Smooth muscle cell (in vitro differentiated cells): ENCODE results near the gene PPP5C. TPM values are rescaled to one million over a fixed set of nuclear protein-coding genes. Genes with fewer than 3 reads are reported as not detected.

Experiments used
- DNase-seq: peaks from one replicate; lab custom pipeline; 2025; ENCODE audit not compliant: unreplicated experiment; lab: John Stamatoyannopoulos, UW
- H2AFZ ChIP-seq: fragments of 200-600 bp; sonication (generic); 2 replicates; pipeline ENCODE4 v1.6.0; 2016; ENCODE audit warnings: antibody characterized with exemption, low read depth, mild to moderate bottlenecking
- H3F3A ChIP-seq: fragments of 200-600 bp; sonication (generic); 2 replicates; pipeline ENCODE4 v1.6.0; 2017; ENCODE audit warnings: antibody characterized with exemption, low read depth
- H3K27ac ChIP-seq: fragments of 200-600 bp; sonication (generic); 2 replicates; pipeline ENCODE4 v1.5.1; 2016; ENCODE audit warnings: low read depth, mild to moderate bottlenecking
- H3K27me3 ChIP-seq: fragments of 200-600 bp; sonication (generic); 2 replicates; pipeline ENCODE4 v1.6.1; 2016; ENCODE audit warnings: low read depth, mild to moderate bottlenecking
- H3K36me3 ChIP-seq: fragments of 200-600 bp; sonication (generic); 2 replicates; pipeline ENCODE4 v1.5.1; 2016; ENCODE audit warnings: low read depth
- H3K4me1 ChIP-seq: fragments of 200-600 bp; sonication (generic); 2 replicates; pipeline ENCODE4 v1.5.1; 2016; ENCODE audit warnings: low read depth
- H3K4me2 ChIP-seq: fragments of 200-600 bp; sonication (generic); 2 replicates; pipeline ENCODE4 v1.6.0; 2016; ENCODE audit warnings: mild to moderate bottlenecking
- H3K4me3 ChIP-seq: fragments of 200-600 bp; sonication (generic); 2 replicates; pipeline ENCODE4 v1.5.1; 2016; ENCODE audit warnings: mild to moderate bottlenecking
- H3K79me2 ChIP-seq: fragments of 200-600 bp; sonication (generic); 2 replicates; pipeline ENCODE4 v1.6.0; 2016; ENCODE audit warnings: low read depth, mild to moderate bottlenecking
- H3K9ac ChIP-seq: fragments of 200-600 bp; sonication (generic); 2 replicates; pipeline ENCODE4 v1.6.0; 2016; ENCODE audit warnings: low read depth
- H3K9me3 ChIP-seq: fragments of 200-600 bp; sonication (generic); replicated peaks from 2 replicates; pipeline ENCODE4 v1.5.1; 2016; ENCODE audit warnings: low read depth
- H4K20me1 ChIP-seq: fragments of 200-600 bp; sonication (generic); 2 replicates; pipeline ENCODE4 v1.6.0; 2016; ENCODE audit warnings: low read depth
- WGBS: methylation state at CpG from one replicate; pipeline ENCODE4 v1.1.7; 2016; ENCODE audit warnings: low lambda C conversion rate; 5-methylcytosine and 5-hydroxymethylcytosine counted together
- polyA plus RNA-seq: library from polyadenylated mRNA; unstranded; fragments of >200 nt; fragmentation: Nextera tagmentation; extraction: Ambion mirVana; gene quantifications from 2 replicates; pipeline ENCODE4 v1.2.1, GENCODE V29; 2016
- total RNA-seq: library from RNA; depleted of rRNA; stranded (reverse); fragments of >200 nt; gene quantifications from 2 replicates; pipeline ENCODE4 v1.2.3, GENCODE V29; 2014
- TF ChIP-seq, protein P1 (sequence below): fragments of 200-600 bp; sonication (generic); IDR thresholded peaks from 2 replicates; pipeline ENCODE4 v1.5.1; 2017; ENCODE audit warnings: borderline replicate concordance, mild to moderate bottlenecking, antibody characterized with exemption; ENCODE audit not compliant: insufficient read depth, poor library complexity, severe bottlenecking

PPP5C gene
- total and polyA plus RNA-seq, 2 experiments from 2014 or later = 44.9 to 57.7 TPM

DNA sequence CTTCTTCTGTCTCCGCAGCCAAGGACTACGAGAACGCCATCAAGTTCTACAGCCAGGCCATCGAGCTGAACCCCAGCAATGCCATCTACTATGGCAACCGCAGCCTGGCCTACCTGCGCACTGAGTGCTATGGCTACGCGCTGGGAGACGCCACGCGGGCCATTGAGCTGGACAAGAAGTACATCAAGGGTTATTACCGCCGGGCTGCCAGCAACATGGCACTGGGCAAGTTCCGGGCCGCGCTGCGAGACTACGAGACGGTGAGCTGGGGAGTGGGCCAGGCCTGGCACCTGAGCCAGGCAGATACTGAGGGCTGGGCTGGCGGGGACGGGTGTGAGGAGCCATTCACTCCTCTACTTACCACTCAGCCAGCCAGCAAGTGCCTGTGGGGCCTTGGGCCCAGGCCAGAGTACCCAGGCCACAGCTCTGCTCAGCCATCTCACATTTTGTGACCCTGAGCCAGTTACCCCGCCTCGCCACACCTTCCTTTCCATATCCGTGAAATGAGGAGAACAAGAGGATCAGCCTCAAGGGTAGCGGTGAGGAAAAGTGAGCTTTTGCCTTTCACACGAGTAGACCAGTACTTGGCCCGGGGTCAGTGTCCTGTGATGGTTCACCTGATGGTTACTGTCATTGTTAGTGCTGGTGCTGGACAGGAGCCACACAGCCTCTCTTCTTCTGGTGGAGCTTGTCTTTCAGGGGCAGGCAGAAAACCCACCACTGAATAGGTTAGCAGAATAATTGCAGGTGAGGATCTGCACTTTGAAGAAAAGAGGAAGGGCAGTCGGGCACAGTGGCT lies 7.0 kb downstream of the PPP5C start:
- 98% methylated on average over 28 of the region's 28 CpGs for WGBS
- DNase-seq = no peak
- Histone ChIP-seq H3F3A (no peaks in the 10 kb centered on the region), H3K27ac (no peak overlapping the region), H2AFZ (no peak overlapping the region), H3K4me3 (no peak overlapping the region), H4K20me1 (peaks cover 66% of the 10 kb centered on the region), H3K36me3 (no peaks in the 10 kb centered on the region), H3K27me3 (no peaks in the 10 kb centered on the region), H3K79me2 (peaks cover 30% of the 10 kb centered on the region), H3K4me1 (no peaks in the 10 kb centered on the region), H3K4me2 (no peak overlapping the region), H3K9ac (no peak overlapping the region), H3K9me3 (no peaks in the 10 kb centered on the region)
- TF ChIP-seq, protein P1, sequence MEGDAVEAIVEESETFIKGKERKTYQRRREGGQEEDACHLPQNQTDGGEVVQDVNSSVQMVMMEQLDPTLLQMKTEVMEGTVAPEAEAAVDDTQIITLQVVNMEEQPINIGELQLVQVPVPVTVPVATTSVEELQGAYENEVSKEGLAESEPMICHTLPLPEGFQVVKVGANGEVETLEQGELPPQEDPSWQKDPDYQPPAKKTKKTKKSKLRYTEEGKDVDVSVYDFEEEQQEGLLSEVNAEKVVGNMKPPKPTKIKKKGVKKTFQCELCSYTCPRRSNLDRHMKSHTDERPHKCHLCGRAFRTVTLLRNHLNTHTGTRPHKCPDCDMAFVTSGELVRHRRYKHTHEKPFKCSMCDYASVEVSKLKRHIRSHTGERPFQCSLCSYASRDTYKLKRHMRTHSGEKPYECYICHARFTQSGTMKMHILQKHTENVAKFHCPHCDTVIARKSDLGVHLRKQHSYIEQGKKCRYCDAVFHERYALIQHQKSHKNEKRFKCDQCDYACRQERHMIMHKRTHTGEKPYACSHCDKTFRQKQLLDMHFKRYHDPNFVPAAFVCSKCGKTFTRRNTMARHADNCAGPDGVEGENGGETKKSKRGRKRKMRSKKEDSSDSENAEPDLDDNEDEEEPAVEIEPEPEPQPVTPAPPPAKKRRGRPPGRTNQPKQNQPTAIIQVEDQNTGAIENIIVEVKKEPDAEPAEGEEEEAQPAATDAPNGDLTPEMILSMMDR = no peak

DNA sequence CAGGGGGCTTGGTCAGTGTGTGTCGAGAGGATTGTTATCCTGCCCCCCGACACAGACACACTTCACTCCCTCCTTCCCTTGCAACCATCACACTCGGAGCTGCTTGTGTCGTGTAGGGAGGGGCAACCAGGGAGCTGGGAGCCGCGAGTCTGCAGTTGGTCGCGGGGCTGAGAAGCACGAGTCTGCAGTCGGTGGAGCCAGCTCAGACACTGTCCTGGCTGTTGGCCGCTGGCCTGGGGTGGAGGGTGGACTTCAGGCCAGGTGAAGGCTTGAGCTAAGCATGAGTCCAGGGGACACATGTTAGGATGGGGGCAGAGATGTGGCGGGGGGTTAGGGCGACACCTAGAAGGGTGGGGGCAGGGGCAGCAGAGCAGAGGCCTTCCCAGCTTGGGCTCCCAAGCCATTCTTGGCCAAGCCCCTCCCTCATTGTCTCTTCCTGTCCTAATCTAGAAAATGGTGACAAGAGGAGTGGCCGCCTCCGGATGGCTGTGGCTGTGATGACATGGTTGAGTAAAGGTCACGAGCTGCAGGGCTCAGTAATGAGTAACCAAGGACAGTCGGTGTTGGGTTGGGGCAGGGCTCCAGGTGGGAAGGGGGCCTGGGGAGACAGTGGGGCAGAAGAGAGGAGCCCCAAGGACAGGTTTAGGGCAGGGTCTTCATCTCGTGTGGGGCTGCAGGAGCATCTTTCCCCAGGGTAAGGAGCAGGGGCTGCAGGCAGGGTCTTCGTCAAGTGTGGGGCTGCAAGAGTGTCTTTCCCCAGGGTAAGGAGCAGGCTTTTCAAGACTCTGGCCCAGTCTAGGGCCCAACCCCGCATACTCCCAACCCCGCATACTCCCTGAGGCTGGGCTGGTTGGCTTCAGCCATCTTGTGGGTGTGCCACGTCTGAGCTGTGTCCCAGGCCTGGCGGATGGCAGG lies 8.6 kb downstream of the PPP5C start:
- WGBS = 91% methylated on average over 20 of the region's 23 CpGs
- H3K79me2 ChIP-seq = peaks cover 35% of the 10 kb centered on the region

DNA sequence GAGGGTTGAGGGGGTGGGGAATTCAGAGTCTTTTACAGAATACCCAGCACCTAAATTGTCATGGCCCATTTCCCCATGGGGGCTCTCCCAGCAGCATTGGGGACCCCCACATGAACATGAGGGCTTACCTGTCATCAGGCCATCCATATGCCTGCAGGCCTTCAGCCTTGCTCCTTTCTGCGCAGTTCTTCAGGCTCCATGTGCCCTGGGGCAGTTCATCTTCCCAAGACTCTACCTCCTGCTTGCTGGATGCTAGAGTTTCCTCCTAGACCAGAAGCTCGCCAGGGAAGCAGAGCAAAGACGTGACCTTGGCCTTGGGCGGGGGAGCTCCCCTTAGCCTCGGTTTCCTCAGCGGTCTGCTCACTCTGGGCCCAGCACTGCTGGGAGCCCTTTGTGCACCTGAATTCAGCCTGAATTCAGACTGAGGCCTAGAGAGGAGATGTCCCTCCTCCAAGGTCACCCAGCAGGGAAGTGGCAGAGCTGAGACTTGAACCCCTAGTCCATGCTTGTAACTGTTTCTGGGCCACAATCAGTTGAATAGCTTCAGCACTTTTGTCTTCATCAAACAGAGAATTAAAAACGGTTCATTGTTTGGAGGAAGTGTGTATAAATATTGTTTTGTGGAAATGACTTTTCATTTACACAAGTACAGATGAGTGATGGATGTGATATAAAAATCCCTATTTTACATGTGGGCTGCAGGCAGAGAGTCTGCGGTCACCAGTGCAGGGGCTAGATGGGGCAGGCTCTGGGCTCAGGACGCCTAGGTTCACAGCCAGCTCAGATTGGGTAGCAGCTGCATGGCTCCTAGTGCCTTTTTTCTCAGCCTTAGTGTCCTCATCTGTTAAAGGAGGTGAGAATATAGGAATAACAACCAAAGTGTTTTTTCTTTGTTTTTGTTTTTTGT lies 9.5 kb downstream of the PPP5C start:
- Histone ChIP-seq H3F3A (no peaks in the 10 kb centered on the region), H3K27me3 (no peaks in the 10 kb centered on the region), H4K20me1 (peaks cover 51% of the 10 kb centered on the region), H3K27ac (no peak overlapping the region), H3K4me1 (no peaks in the 10 kb centered on the region), H3K36me3 (no peaks in the 10 kb centered on the region), H3K79me2 (peaks cover 32% of the 10 kb centered on the region), H3K9me3 (no peaks in the 10 kb centered on the region), H3K4me3 (no peak overlapping the region), H3K9ac (no peak overlapping the region), H2AFZ (no peak overlapping the region), H3K4me2 (no peak overlapping the region)
- no peak for DNase-seq
- WGBS = over 99% methylated on average over 9 of the region's 9 CpGs
- TF ChIP-seq, protein P1 = no peak

More for the DNA sequence above, 8.6 kb downstream of the PPP5C start:
- H4K20me1 ChIP-seq = peaks cover 60% of the 10 kb centered on the region
- no peak overlapping the region for H3K9ac ChIP-seq
- no peak for DNase-seq
- no peak overlapping the region for H3K4me3 ChIP-seq
- H3K36me3 ChIP-seq = no peaks in the 10 kb centered on the region
- H2AFZ ChIP-seq = no peak overlapping the region
- H3K4me2 ChIP-seq = no peak overlapping the region
- H3K27ac ChIP-seq = no peak overlapping the region
- TF ChIP-seq, protein P1 = no peak
- no peaks in the 10 kb centered on the region for H3K9me3 ChIP-seq
- no peaks in the 10 kb centered on the region for H3K27me3 ChIP-seq
- no peaks in the 10 kb centered on the region for H3K4me1 ChIP-seq
- H3F3A ChIP-seq = no peaks in the 10 kb centered on the region
